ENCODE results near the gene EXOC6. TPM values are rescaled to one million over a fixed set of nuclear protein-coding genes. Genes with fewer than 3 reads are reported as not detected.
A peak's percentile ranks its signal among the peaks of the same experiment; 100 is the strongest.

EXOC6 gene
- total RNA-seq, 4 donors from 2014 or later = 10.5 to 82.1 (median 31.7) TPM

DNA sequence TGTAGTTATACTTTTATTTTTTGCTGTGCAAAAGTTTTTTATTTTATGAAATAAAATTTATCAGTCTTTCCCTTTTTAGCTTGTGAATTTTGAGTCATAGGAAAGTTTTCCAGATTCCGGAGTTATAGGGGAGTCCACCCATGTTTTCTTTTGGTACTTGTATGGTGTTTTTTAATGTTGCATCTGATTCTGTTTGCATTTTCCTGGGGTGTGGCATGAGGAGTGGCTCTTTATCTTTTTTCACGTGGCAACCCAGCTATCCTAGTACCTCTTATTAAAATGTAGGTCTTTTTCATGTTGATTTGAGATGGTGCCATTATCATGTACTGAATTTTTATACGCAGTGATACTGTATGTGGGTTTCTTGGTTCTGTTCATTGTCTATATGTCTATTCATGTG is 19.7 kb downstream of the EXOC6 start:
- no peaks in the 10 kb centered on the region for H3K36me3 ChIP-seq
- no peak for DNase-seq

DNA sequence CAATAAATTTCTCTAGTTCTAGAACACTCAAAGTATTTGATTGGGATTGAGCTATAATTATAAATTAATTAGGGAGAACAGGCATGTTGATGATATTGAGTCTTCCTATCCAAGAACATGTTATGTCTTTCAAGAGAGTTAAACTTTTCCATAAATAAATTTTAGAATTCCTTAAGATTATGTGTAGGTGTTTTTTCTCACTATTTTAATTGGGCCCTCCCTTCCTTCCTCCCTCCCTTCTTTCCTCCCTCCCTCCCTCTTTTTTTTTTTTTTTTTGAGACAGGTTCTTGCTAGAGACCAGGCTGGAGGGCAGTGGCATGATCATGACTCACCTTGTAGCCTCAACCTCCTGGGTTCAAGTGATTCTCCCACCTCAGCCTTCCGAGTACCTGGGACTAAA is 20.2 kb downstream of the EXOC6 start:
- H3K4me1 ChIP-seq = no peaks in the 10 kb centered on the region
- no peaks in the 10 kb centered on the region for H3K27me3 ChIP-seq
- H3K9me3 ChIP-seq = no peaks in the 10 kb centered on the region
- no peak overlapping the region for H3K27ac ChIP-seq
- no peaks in the 10 kb centered on the region for H3K36me3 ChIP-seq
- TF ChIP-seq, protein P1, sequence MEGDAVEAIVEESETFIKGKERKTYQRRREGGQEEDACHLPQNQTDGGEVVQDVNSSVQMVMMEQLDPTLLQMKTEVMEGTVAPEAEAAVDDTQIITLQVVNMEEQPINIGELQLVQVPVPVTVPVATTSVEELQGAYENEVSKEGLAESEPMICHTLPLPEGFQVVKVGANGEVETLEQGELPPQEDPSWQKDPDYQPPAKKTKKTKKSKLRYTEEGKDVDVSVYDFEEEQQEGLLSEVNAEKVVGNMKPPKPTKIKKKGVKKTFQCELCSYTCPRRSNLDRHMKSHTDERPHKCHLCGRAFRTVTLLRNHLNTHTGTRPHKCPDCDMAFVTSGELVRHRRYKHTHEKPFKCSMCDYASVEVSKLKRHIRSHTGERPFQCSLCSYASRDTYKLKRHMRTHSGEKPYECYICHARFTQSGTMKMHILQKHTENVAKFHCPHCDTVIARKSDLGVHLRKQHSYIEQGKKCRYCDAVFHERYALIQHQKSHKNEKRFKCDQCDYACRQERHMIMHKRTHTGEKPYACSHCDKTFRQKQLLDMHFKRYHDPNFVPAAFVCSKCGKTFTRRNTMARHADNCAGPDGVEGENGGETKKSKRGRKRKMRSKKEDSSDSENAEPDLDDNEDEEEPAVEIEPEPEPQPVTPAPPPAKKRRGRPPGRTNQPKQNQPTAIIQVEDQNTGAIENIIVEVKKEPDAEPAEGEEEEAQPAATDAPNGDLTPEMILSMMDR (IDR thresholded peaks at IDR 0.05) = no peak
- TF ChIP-seq POLR2A (IDR thresholded peaks at IDR 0.05) = no peak
- no peak overlapping the region for H3K4me3 ChIP-seq
- DNase-seq = no peak

More for the DNA sequence above, 19.7 kb downstream of the EXOC6 start:
- Histone ChIP-seq H3K27me3 (no peaks in the 10 kb centered on the region), H3K4me1 (no peaks in the 10 kb centered on the region), H3K9me3 (no peaks in the 10 kb centered on the region), H3K27ac (no peak overlapping the region), H3K4me3 (no peak overlapping the region)
- TF ChIP-seq, protein P1 (IDR thresholded peaks at IDR 0.05) = no peak
- TF ChIP-seq POLR2A (IDR thresholded peaks at IDR 0.05) = no peak

DNA sequence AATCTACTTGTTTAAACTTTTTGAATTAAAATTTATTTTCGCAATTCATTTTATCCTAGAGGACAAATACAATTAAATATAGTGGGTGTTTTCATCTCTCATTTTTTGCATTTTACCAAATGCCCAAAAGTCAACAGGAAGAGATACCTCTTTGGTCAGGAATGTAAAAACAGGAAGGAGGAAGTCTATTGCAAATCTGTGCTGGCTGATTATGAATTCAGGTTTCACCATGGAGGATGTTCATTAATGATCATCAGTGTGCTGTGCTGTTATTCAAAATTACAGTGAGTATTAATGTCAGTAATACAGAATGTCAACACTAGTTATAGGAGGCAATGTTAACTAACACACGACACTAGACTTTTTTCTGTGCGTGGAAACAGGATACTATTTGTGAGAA is 24.7 kb downstream of the EXOC6 start:
- no peaks in the 10 kb centered on the region for H3K36me3 ChIP-seq
- H3K9me3 ChIP-seq = no peaks in the 10 kb centered on the region
- no peaks in the 10 kb centered on the region for H3K4me1 ChIP-seq
- TF ChIP-seq POLR2A (IDR thresholded peaks at IDR 0.05) = no peak
- TF ChIP-seq, protein P1 (IDR thresholded peaks at IDR 0.05) = no peak
- no peak overlapping the region for H3K4me3 ChIP-seq
- H3K27ac ChIP-seq = no peak overlapping the region
- no peak for DNase-seq
- H3K27me3 ChIP-seq = no peaks in the 10 kb centered on the region

DNA sequence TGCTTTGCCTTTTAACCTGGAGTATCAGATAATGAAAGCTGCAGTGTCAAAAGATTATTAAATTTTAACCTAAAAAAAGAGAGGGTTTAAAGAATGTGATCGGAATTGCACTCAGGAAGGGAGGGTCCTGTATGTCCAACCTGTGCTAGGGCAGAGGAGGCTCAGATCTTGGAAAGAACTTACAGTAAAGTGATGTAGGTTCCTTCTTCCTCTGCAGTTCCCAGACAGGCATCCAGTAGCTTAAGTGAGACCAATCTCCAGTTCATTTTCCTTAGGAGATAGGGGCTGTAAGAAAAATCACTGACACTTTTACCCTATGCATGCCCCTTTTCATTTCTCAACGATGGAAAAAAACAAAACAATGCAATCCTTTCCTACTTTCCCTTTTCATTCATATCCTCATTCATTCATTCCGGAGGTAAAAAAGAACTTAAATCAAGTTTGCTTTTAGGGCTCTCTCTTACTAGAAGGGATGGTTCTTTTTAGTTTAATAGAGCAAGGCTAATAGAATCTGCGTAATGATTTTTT is 28.3 kb downstream of the EXOC6 start:
- no peak overlapping the region for H3K27ac ChIP-seq
- DNase-seq = no peak
- H3K27me3 ChIP-seq = no peaks in the 10 kb centered on the region
- H3K36me3 ChIP-seq = no peaks in the 10 kb centered on the region
- TF ChIP-seq POLR2A (IDR thresholded peaks at IDR 0.05) = no peak
- TF ChIP-seq, protein P1 (IDR thresholded peaks at IDR 0.05) = no peak
- H3K4me1 ChIP-seq = no peaks in the 10 kb centered on the region
- H3K4me3 ChIP-seq = no peak overlapping the region
- H3K9me3 ChIP-seq = no peaks in the 10 kb centered on the region

DNA sequence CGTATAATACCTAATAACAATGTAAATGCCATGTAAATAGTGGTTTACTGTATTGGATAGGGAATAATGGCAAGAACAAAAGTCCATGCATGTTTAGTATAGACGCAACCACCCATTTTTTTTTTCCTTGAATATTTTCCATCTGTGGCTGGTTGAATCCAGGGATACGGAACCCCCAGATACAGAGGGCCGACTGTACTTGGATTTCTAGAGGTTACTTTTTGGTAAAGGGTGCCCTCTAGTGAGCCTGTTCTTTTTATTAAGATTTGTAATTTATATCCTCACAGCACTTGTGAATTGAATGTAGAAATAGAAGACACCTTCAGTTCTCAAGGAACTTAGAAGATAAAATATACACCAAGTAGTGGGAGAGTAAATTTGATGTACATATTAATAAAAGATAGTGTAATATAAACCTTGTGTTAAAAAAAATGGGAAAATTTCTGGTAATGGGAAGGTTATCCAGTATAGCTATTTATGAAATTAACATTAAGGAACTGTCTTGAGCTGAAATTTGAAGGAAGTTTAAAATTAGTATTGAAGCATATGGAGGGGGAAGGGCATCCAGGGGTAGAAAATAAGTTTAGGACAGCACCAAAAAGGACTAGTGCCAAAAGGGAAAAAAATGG is 32.0 kb downstream of the EXOC6 start:
- DNase-seq = no peak

More for the DNA sequence above, 32.0 kb downstream of the EXOC6 start:
- Histone ChIP-seq H3K4me3 (no peak overlapping the region), H3K27me3 (no peaks in the 10 kb centered on the region), H3K27ac (no peak overlapping the region), H3K9me3 (no peaks in the 10 kb centered on the region), H3K4me1 (no peaks in the 10 kb centered on the region), H3K36me3 (no peaks in the 10 kb centered on the region)
- TF ChIP-seq, protein P1 (IDR thresholded peaks at IDR 0.05) = peak in 4 of 6 experiments; percentile 37 to 60 (median 50)
- no peak for TF ChIP-seq POLR2A (IDR thresholded peaks at IDR 0.05)
